Cerebellar cortex (tissue), 1 donor: Measurements from ENCODE around the gene ADGRV1.

Source experiments
- DNase-seq: peaks from one replicate; pipeline ENCODE4 v3.0.0-alpha.2; 2015; ENCODE audit warnings: low spot score

Gene ADGRV1

GRCh38 chr5:91200692-91201091 lies 642.1 kb downstream of the ADGRV1 start:
- DNase-seq: no peak

GRCh38 chr5:91206103-91206502 lies 647.5 kb downstream of the ADGRV1 start:
- DNase-seq: no peak

GRCh38 chr5:91206734-91207133 lies 648.1 kb downstream of the ADGRV1 start:
- DNase-seq: no peak

GRCh38 chr5:91207248-91207647 lies 648.7 kb downstream of the ADGRV1 start:
- DNase-seq: no peak

- no peak for DNase-seq
These were observed 653.6 kb downstream of the ADGRV1 start for GRCh38 chr5:91211997-91212713.

- no peak for DNase-seq
These were observed 654.1 kb downstream of the ADGRV1 start for GRCh38 chr5:91212714-91213092.
